AG08396 (cell line): ENCODE data around the gene PNP.
"Not testable (repeated sequence)": the region's sequence is repeated elsewhere in the genome, so short reads cannot be mapped to it uniquely, and the experiment has no call there.

Source experiments
- DNase-seq: peaks from one replicate; pipeline ENCODE4 v3.0.0; 2012; ENCODE audit warnings: low spot score, mixed read lengths

Gene PNP

DNA sequence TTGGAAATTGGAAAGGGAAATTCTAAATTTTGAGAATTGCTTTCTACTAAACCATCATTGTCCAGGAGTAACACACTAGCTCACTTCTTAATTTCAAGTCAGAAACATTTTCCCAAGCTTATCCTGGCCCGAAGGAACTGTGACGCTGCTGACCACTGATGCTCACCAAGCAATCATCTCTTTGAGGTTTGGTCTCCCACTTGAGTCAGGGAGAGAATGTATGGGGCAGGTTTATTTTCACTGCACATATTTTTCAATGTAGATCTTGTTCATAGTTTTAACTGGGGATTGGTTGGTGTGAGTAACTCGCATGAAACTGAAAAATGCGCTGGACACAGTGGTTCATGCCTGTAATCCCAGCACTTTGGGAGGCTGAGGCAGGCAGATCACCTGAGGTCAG, 23.3 kb downstream of the PNP start:
- no peak for DNase-seq

DNA sequence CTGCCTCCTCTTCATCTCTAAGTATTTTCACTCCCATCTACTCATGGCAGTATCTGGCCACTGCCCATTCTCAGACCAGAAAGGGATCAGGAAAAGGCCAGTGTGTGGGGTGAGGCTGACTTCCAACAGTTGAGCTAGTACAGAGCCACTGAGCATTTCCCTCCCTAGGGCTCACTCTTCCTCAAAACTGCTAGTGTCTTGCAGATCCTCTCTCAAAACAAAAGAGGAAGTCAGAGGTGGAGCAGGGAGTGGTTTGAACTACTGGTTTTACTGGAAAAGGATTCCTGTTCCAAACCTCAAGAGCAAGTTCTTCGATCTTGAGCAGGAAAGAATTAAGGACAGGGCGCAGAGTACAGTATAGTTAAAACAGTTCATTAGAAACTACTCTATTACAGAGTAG, 24.4 kb downstream of the PNP start:
- DNase-seq, result no peak

DNA sequence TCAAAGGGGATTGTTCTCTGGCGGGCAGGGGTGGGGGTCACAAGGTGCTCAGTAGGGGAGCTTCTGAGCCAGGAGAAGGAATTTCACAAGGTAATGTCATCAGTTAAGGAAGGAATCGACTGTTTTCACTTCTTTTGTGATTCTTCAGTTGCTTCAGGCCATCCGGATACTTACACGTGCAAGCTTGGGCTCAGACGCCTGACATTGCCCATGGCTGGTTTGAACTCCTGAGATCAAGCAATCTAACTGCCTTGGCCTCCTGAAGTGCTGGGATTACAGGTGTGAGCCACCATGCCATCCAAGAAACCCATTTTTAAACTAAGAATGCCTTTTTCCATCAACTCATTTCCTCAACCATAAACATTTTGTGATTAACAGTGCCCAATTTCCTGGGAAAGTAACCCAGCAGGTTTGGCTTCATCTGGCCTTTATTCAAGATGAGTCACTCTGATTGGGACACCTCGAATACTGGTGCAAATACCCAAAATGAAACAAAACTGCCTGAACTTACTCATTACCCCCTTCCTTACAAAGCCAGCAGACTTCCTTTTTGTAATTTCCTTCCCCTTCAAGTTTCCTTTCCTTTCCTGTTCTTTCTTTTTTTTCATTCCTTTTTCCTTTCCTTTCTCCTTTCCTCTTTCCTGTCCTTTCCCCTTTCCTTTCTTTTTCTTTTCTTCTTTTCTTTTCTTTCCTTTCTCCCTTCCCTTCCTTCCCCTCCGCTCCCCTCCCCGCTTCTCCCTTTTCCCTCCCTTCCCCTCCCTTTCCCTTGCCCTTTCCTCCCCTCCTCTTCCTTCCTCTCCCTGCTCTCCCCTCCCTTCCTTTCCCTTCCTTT, 25.9 kb downstream of the PNP start:
- DNase-seq, result peak; percentile 32

- DNase-seq, result no peak
These were observed 29.4 kb downstream of the PNP start for GRCh38 chr14:20498622-20499021.

- DNase-seq, result no peak
These were observed 29.9 kb downstream of the PNP start for GRCh38 chr14:20499108-20499507.

GRCh38 chr14:20499881-20500280, 30.7 kb downstream of the PNP start:
- DNase-seq, result no peak

DNA sequence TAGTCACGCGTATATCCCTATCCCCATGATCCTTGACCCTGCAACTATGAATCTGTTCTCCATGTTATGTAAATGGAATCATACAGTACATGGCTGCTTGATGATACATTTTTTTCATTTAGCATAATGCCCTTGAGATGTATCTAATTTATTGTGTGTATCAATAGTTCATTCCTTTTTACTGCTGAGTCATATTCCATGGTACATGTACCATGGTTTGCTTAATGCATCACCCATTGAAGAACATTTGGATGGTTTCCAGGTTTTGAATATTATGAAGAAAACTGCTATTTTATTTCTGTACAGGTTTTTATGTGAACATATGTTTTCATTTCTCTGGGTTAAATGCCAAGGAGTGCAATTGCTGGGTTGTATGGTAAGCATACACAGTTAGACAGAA, 32.1 kb downstream of the PNP start:
- DNase-seq, result no peak

- DNase-seq, result no peak
These were observed 34.7 kb downstream of the PNP start for GRCh38 chr14:20503898-20504297.

DNA sequence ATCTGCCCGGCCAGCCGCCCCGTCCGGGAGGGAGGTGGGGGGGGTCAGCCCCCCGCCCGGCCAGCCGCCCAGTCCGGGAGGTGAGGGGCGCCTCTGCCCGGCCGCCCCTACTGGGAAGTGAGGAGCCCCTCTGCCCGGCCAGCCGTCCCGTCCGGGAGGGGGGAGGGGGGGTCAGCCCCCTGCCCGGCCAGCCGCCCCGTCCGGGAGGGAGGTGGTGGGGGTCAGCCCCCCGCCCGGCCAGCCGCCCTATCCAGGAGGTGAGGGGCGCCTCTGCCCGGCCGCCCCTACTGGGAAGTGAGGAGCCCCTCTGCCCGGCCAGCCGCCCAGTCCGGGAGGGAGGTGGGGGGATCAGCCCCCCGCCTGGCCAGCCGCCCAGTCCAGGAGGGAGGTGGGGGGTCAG, 37.1 kb downstream of the PNP start:
- not testable (repeated sequence) for DNase-seq

DNA sequence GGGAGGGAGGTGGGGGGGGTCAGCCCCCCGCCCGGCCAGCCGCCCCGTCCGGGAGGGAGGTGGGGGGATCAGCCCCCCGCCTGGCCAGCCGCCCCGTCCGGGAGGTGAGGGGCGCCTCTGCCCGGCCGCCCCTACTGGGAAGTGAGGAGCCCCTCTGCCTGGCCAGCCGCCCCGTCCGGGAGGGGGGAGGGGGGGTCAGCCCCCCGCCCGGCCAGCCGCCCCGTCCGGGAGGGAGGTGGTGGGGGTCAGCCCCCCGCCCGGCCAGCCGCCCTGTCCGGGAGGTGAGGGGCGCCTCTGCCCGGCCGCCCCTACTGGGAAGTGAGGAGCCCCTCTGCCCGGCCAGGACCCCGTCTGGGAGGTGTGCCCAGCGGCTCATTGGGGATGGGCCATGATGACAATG, 37.5 kb downstream of the PNP start:
- not testable (repeated sequence) for DNase-seq

DNA sequence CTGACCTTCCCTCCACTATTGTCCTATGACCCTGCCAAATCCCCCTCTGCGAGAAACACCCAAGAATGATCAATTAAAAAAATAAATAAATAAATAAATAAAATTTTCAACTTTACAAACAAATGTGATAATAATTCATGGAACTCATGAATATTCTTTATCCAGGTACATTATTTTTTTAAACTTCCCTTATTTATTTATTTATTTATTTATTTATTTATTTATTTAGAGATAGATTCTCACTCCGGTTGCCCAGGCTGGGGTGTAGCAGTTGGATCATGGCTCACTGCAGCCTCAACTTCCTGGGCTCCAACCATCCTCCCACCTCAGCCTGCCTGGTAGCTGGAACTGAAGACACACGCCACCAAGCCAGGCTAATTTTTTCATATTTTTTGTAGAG, 38.3 kb downstream of the PNP start:
- not testable (repeated sequence) for DNase-seq

- DNase-seq, result no peak
These were observed 39.2 kb downstream of the PNP start for GRCh38 chr14:20508367-20508766.

DNA sequence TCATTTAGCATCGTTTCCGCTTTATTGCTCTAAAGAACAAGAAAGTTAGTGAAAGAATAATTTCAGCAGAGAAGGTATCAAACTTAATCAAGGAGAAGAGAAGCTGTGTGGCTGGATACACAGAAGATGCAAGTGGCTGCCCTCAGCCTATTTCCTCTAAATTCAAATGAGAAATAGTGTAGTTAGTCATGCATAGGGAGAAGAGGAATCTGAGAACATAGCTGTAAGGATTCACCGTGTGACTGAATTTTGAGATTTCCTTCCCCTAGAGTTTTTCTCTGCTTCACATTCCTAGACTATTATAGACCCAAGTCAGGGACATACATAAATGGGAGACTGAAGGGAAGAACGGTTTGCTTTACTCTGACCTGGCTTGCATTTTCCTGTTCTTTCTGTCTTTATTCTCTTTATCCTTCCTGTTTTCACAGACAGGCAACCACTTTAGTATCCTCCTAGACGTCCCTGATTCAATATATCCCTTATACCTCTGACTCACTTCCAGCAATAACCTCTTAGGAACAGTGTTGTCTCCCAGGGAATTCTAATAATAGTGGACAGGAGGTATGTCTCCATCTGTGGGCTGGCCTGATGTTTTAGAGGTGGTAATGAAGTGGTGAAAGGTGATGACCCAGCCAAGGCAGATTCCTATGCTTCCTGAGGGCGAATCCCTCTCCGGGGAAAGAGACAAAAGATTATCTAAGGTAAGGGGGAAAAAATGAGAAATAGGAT, 43.1 kb downstream of the PNP start:
- DNase-seq, result no peak

GRCh38 chr14:20515846-20516245, 46.6 kb downstream of the PNP start:
- DNase-seq, result no peak

DNA sequence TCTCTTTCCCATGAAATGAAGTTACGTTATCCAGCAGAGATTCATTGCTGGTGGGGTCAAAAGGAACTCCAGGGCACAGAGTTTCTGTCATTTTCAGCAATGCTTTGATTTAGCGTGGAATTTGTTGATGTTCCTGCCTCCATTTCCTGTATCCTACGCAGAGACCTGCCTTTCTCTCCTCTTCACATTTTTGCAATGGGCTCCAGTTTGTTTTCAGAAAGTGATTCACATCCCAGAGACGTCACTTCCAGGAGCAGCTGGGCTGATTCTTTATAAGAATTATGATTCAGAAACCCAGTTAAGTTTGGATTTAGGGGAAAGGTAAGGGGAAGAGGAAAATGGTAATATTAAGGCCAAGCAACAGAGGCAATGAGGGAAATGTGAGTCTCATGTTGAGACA, 47.7 kb downstream of the PNP start:
- peak; percentile 26 for DNase-seq

GRCh38 chr14:20522332-20522731, 53.1 kb downstream of the PNP start:
- no peak for DNase-seq

GRCh38 chr14:20524027-20524426, 54.8 kb downstream of the PNP start:
- no peak for DNase-seq
